GM04504 (cell line): ENCODE data around the gene ATP6V1B1.

Experiments used
- DNase-seq: peaks from one replicate; pipeline ENCODE4 v3.0.0-alpha.2; 2012; ENCODE audit warnings: low read depth

The ATP6V1B1 gene

DNA sequence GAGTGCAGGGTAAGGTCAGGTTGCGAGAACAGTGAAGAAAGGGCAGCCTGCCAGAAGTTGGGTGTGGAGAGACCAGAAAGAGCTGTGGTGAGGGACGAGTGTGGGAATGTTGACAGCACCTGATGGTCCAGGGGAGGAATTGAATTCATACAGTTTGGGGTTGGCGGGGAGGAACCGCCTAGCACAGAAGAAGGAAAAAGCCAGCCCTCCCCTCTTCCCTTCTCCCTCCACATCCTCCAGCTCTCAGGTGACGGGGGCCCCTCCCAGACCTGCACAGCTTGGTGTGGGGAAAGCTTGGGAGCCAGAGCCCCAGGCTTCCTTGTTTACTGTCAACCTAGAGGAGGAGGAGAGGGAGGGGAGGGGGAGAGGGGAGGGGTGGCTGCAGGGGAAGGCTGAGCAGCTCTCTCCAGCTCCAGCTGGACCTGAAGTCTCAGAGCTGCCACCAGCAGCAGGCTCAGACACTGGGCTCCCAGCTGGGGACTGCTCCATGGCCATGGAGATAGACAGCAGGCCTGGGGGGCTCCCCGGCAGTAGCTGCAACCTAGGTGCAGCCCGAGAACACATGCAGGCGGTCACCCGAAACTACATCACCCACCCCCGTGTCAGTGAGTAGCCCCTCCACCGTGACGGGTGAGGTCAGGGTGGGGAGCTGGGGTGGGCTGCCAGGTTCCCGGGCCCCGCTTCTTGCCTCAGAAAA lies at the start of gene ATP6V1B1:
ATP6V1B1 (plus strand) TSS at position 433 of the 697 bp plus-strand sequence; CDS start at position 488, 55 bp downstream.
- no peak for DNase-seq

GRCh38 chr2:70886541-70886987 lies 49.1 kb upstream of the ATP6V1B1 start:
- no peak for DNase-seq

DNA sequence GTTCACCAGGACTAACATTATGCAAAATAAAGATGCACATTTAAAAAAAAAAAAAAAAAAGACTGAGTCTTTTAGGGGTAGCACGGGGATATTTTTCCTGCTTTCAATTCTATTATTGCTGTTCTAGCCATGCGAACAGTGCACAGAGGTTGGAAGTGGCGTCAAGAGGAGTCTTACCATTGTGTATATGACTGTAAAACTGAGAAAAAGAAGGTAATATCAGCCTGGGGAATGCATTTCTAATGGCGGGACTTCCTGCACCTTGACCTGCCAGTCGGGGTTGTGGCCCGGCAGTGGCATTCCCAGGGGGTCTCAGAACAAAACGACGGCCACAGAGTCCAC lies 48.5 kb upstream of the ATP6V1B1 start:
- no peak for DNase-seq

DNA sequence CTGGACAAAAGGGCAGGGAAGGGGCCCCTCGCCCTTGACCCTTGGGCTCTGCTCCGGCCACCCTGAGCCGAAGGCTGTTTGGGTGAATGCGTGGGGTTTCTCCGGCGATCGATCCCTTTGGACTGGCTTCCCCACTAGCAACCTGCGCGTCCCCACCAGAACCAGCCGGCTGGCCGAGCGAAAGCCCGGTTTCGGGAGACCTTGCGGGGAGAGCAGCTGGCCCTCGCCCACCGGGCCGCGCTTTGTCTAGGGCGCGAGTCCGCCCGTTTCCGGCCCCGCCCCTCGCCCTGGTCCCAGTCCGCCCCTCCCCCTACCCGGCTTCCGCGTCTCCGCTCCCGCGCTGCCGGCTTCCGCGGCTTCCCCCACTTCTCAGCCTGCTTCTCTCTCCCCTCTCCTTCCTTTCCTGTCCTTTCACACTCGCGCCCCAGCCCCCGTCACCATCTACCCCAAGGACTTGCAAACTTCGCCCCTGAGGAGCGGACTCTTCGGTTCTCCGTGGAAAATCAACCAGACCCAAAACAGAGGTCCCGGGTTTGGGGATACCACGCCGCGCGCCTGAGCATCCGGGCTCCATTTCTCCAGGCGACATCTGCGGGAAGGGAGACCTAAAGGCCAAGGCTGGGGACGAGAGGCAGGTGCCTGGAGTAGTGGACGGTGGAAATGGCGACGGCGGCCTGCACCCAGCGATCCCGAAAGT lies 48.0 kb upstream of the ATP6V1B1 start:
- no peak for DNase-seq

- DNase-seq = no peak
Observed at GRCh38 chr2:70888366-70888922, 47.3 kb upstream of the ATP6V1B1 start.

DNA sequence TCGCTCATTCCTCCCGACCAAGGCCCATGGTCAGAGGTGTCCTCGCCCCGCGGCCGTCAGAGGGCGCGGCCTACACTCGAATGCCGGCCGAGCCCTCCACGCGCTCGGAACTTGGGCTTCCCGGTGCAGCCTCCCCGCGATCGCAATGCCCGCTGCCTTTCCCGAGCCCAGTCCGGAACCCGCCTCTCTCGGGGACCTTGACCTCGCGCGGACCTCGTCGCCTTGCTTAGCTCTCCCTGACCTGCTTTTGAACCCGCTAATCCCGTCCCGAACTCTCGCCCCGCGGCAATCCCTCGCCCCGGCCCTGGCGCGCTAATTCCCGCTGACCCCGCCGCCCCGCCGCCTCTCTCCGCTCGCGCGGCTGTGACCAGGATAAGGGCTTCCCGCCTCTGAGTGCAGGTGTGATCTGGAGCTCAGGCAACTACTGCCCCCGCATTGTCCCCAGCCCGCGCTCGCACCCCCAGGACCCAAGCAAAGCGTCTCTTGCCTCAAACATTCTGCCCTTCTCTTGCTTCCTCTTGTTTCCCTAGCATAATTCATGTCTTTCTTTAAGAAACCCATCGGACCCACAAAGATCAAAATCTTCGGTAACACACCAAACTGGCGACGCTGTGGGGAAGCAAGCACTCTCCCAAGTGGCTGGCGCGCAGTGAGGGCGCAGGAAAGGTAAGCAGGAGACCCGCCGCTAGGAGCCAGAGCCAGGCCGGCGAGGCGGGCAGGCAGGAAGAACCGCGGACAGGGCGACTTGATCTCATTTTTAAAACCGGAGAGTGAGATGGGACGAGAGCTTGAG lies 46.6 kb upstream of the ATP6V1B1 start:
- no peak for DNase-seq

- DNase-seq = no peak
Observed at GRCh38 chr2:70889716-70890037, 46.0 kb upstream of the ATP6V1B1 start.

- DNase-seq = no peak
Observed at GRCh38 chr2:70890469-70891065, 45.1 kb upstream of the ATP6V1B1 start.

GRCh38 chr2:70891572-70892357 lies 43.9 kb upstream of the ATP6V1B1 start:
- DNase-seq = no peak

- DNase-seq = no peak
Observed at GRCh38 chr2:70892750-70893149, 43.0 kb upstream of the ATP6V1B1 start.

GRCh38 chr2:70893186-70893585 lies 42.5 kb upstream of the ATP6V1B1 start:
- no peak for DNase-seq

- no peak for DNase-seq
Observed at GRCh38 chr2:70894765-70895164, 40.9 kb upstream of the ATP6V1B1 start.

GRCh38 chr2:70895249-70895648 lies 40.5 kb upstream of the ATP6V1B1 start:
- DNase-seq = no peak

- DNase-seq = no peak
Observed at GRCh38 chr2:70895998-70896764, 39.5 kb upstream of the ATP6V1B1 start.

DNA sequence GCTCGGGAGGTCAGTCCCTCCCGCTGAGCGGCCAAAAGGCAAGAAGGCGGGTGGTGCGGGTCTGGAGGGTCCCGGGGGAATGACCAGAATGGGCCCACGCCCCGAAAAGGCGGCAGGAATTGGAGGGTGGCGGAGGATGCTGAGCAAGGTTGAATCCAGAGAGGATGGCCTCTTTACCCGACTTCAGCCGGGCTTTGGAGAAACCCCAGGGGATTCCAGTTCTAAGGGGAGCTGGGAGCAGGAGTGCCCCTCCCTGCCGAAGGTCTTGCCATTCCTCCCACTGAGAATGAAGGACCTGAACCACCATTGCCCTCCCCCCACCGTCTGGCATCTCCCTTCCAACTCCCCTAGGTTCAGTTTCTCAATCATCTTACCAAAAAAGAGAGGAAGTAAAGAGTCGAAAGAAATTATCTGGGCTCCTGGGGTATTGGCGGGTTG lies 38.9 kb upstream of the ATP6V1B1 start:
- DNase-seq = no peak

- no peak for DNase-seq
Observed at GRCh38 chr2:70897203-70897976, 38.3 kb upstream of the ATP6V1B1 start.

- DNase-seq = no peak
Observed at GRCh38 chr2:70897977-70898226, 37.8 kb upstream of the ATP6V1B1 start.

GRCh38 chr2:70898363-70899240 lies 37.1 kb upstream of the ATP6V1B1 start:
- no peak for DNase-seq
